HG03060 (cell line): ENCODE data around the gene ATP5F1A.
"Not testable (repeated sequence)": the region's sequence is repeated elsewhere in the genome, so short reads cannot be mapped to it uniquely, and the experiment has no call there.

Experiments used
- ATAC-seq: cut with Tn5 transposase; IDR thresholded peaks from one replicate; pipeline ENCODE4 v1.9.1; 2021; ENCODE audit warnings: low read depth, moderate number of reproducible peaks; ENCODE audit not compliant: unreplicated experiment

The ATP5F1A gene

DNA sequence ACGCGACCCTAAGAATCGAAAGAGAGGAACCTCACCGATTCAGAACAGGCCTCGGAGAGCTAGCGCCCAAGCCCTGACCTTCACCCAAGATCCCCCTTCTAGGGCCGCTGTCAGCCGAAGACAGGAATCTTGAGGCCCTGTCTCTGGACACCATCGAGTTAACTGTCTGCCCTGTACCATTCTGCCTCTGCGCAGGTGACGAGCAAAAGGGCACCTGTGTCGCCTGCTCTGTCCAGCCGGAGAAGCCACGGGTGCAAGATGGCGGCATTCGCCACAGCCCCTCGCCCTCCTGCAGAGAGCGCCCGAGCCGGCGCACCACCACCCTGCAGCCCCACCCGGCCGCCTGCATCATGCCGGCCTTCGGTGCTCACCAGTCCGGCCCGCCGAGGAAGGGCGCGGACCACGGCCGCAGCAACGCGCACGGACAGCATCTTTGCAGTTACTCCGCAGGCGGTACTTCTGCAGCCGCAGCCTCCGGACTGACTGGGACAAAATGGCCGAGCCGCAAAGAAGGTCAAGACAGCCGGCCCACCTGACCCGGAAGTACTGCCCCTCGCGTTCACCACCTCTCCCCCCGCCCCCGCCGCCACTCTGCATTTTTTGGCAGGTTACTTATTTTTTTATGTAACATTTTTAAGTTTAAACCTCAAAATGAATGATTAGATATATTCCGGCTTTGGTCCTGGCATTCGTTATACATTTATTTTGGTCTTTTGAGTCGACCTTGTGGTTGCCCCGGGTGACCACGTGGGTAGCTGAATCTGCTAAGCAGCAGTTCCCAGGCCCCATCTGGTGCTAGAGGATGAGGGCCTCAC is at the start of gene ATP5F1A:
ATP5F1A (minus strand) TSS at position 496 of the 815 bp plus-strand sequence; CDS start at position 431, 65 bp downstream.
- ATAC-seq = peak; percentile 77

- ATAC-seq = no peak
Measured at GRCh38 chr18:46141199-46141598, 43.1 kb upstream of the ATP5F1A start.

DNA sequence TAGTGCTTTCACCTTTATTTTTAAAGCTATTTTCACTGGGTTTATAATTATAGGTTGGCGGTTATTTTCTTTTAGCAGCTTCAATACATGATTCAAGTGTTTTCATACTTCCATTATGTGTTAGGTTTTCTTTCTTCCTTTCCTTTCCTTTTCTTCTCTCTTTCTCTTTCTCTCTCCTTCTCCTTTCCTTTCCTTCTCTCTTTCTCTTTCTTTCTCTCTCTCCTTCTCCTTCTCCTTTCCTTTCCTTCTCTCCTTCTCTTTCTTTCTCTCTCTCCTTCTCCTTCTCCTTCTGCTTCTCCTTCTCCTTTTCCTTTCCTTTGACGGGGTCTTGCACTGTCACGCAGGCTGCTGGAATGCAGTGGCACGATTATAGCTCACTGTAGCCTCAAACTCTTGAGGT is 42.1 kb upstream of the ATP5F1A start:
- ATAC-seq = no peak

GRCh38 chr18:46134920-46135675 is 37.0 kb upstream of the ATP5F1A start:
- no peak for ATAC-seq

GRCh38 chr18:46133534-46133933 is 35.4 kb upstream of the ATP5F1A start:
- ATAC-seq = no peak

DNA sequence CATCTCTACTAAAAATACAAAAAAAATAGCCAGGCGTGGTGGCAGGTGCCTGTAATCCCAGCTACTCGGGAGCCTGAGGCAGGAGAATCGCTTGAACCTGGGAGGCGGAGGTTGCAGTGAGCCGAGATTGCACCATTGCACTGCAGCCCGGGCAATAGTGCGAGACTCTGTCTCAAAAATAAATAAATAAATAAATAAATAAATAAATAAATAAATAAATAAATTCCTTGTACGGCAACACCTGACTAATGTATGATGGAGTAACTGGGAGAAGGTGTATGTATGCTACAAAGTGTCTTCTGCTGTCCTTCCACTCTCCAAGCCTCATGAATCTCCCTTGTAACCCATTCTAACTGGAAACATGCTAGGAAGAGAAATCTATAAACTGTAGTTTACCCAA is 32.5 kb upstream of the ATP5F1A start:
- ATAC-seq = not testable (repeated sequence)

DNA sequence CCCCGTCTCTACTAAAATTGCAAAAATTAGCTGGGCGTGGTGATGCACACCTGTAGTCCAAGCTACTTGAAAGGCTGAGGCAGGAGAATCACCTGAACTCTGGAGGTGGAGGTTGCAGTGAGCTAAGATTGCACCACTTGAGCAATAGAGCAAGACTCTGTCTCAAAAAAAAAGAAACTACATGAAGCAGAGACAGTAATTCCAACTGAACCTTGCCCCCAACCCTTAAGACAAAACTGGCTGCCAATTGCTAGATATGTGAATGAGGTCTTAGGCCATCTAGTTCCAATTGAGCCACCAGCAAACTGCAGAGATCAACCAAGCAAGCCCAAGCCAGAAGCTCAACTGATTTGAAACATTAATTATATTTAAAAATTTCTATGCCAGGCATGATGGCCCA is 32.0 kb upstream of the ATP5F1A start:
- ATAC-seq = no peak

DNA sequence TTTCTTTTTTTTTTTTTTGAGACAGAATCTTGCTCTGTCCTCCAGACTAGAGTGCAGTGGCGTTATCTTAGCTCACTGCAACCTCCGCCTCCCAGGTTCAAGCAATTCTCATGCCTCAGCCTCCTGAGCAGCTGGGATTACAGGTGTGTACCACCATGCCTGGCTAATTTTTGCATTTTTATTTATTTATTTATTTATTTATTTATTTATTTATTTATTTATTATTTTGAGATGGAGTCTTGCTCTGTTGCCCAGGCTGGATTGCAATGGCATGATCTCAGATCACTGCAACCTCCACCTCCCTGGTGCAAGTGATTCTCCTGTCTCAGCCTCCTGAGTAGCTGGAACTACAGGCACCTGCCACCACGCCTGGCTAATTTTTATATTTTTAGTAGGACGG is 28.5 kb upstream of the ATP5F1A start:
- ATAC-seq = not testable (repeated sequence)

DNA sequence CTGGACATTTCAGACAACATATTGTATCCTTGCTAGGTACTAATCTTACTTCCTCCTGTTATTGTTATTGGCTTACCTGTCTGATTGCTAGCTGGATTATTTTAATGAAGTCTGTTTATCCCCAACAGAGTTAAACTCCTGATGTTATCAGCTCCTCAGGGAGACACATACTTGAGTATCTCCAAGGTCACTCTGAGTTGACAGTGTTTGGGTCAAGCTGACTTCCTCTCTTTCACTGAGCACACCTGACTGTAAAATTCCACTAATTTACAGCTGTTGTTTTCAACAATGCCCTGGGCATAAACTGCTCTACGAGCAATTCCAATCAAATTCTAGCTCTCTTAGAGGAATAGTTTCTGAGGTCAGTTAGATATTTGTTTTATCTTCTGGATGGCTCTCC is 15.7 kb upstream of the ATP5F1A start:
- no peak for ATAC-seq

DNA sequence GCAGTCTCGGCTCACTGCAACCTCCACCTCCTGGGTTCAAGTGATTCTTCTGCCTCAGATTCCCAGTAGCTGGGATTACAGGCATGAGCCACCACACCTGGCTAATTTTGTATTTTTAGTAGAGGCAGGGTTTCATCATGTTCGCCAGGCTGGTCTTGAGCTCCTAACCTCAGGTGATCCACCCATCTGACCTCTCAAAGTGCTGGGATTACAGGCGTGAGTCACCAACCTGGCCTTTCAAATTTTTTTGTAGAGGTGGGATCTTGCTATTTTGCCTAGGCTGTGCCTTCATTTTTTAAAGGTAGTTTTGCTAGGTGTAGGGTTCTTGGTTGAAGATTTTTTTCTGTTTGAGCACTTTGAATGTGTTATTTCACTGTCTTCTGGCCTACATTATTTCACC is 12.3 kb upstream of the ATP5F1A start:
- ATAC-seq = no peak

DNA sequence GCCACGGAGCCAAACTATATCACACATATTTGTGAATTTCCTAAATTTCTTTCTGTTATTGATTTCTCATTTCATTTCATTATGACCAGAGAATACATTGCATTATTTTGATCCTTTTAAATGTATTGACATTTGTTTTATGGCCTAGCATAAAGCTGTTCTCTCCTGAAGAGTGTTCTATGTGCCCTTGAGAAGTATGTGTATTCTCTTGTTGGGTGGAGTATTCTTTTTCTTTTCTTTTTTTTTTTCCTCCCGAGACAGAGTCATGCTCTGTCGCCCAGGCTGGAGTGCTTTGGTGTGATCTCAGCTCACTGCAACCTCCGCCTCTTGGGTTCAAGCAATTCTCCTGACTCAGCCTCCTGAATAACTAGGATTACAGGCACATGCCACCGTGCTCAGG is 11.3 kb upstream of the ATP5F1A start:
- no peak for ATAC-seq

DNA sequence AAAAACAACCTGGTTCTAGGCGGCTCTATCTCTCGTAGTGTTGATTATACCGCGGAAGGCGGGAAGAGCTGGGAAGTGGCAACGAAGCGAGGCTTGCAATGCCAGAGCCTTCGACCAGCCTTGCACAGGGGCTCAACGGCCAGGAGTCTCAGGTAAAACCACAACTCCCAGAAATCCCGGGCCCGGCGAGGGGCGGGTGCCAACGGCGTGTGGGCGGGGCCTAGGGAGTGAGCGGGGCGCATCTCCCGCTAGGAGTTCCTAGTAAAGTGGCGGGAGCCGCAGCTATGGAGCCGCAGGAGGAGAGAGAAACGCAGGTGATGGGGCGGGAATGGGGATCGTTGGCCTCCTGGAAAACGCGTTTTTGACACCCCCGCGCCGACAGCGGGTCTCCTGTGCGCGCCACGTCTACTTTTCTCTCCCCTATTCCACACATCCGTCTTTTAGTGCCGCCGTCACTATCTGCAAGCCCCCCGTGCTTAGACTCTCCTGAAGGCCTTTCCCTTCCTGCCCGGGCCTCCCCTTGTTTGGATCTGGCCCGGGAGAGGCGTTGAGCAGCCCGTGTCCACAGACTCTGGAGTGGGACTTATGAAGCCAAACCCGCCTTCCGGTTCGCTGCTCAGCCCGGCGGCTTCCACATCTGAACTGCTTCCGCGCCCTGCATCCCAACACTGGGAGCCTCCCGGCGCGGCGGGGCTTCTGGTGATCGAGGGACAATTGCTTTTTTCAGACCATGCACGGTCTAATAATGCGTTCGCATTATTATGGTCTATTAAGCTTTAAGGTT is 6.2 kb upstream of the ATP5F1A start, which contains the start of gene HAUS1:
HAUS1 (plus strand) TSS at position 258 of the 784 bp plus-strand sequence; CDS start at position 285, 27 bp downstream.
- ATAC-seq = peak; percentile 44

DNA sequence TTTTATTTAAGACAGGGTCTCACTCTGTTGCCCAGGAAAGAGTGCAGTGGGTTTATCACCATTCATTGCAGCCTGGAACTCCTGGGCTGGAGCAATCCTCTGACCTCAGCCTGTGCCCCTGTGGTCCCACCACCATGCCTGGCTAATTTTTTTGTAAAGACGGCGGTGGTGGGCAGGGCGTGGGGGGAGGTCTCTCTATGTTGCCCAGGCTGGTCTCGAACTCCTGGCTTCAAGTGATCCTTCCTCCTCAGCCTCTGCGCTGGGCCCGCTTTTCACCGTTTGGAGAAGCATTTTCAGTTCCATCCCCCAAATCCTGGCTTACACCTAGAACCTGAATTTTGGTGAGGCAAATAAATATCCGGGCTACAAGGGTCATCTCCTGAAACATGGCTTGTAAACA is 1.4 kb upstream of the ATP5F1A start:
- no peak for ATAC-seq

GRCh38 chr18:46098616-46098933 is 479 bp upstream of the ATP5F1A start:
- no peak for ATAC-seq

- ATAC-seq = no peak
Measured at GRCh38 chr18:46097431-46097800, 680 bp downstream of the ATP5F1A start.

GRCh38 chr18:46096651-46097300 is 1.3 kb downstream of the ATP5F1A start:
- no peak for ATAC-seq

DNA sequence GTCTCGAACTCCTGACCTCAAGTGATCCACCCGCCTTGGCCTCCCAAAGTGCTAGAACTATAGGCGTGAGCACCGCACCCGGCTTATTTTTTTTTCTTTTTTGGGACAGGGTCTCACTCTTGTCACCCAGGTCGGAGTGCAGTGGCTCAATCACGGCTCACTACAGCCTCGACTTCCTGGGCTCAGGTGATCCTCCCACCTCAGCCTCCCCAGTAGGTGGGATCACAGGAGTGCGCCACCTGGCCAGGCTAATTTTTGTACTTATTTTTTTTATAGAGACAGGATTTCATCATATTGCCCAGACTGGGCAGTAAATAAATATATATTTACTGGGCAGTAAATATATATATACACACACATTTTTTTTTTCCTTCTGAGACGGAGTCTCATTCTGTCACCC is 2.6 kb downstream of the ATP5F1A start:
- no peak for ATAC-seq

GRCh38 chr18:46088501-46088900 is 9.6 kb downstream of the ATP5F1A start:
- ATAC-seq = not testable (repeated sequence)

- ATAC-seq = no peak
Measured at GRCh38 chr18:46084431-46084830, 13.7 kb downstream of the ATP5F1A start.

DNA sequence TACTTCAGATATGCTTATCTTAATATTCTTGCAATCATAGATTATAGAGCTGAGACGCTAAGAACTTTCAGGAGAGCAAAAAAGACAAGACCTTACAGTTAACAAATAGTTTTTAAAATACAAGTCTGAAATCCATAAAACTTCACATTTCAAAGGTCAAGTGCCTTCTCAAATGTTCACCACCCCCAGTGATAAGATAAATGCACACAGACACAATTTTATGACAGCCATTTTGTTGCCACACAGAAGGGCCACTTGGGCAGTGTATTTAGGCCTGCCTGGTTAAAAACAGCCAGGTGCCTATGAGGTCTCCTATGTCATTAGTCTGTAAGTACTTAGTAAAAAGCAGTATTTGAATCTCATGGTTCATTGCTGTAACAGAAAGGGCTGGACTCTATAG is 17.9 kb downstream of the ATP5F1A start:
- ATAC-seq = no peak

GRCh38 chr18:46079336-46079735 is 18.8 kb downstream of the ATP5F1A start:
- ATAC-seq = no peak
